22Rv1 (cell line): ENCODE data around the gene MGST2.

Experiments used
- ZFX ChIP-seq: fragments of 450-650 bp; IDR thresholded peaks from 2 replicates; pipeline ENCODE4 v1.6.1; 2017; ENCODE audit warnings: antibody characterized with exemption, borderline replicate concordance
- TF ChIP-seq, protein P1 (sequence below): fragments of 450-650 bp; IDR thresholded peaks from 2 replicates; pipeline ENCODE4 v1.5.1; 2017; ENCODE audit warnings: mild to moderate bottlenecking

DNA sequence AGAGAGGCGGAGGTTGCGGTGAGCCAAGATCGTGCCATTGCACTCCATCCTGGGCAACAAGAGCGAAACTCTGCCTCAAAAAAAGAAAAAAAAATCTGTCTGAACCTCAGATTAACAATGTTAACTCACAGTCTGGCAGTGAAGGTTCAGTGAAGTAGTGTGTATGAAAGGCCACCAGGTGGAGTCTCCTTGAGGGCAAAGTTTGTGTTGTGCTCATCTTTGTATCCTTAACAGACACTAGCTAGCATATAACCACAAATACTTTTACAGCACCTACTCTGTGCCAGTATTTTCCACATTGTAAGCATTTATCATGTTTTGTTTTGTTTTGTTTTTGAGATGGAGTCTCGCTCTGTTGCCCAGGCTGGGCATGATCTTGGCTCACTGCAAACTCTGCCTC lies 46.0 kb upstream of the MGST2 start:
- TF ChIP-seq, protein P1, sequence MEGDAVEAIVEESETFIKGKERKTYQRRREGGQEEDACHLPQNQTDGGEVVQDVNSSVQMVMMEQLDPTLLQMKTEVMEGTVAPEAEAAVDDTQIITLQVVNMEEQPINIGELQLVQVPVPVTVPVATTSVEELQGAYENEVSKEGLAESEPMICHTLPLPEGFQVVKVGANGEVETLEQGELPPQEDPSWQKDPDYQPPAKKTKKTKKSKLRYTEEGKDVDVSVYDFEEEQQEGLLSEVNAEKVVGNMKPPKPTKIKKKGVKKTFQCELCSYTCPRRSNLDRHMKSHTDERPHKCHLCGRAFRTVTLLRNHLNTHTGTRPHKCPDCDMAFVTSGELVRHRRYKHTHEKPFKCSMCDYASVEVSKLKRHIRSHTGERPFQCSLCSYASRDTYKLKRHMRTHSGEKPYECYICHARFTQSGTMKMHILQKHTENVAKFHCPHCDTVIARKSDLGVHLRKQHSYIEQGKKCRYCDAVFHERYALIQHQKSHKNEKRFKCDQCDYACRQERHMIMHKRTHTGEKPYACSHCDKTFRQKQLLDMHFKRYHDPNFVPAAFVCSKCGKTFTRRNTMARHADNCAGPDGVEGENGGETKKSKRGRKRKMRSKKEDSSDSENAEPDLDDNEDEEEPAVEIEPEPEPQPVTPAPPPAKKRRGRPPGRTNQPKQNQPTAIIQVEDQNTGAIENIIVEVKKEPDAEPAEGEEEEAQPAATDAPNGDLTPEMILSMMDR, result peak; percentile 74
- no peak for TF ChIP-seq ZFX
